PFSK-1 (cell line): Measurements from ENCODE around the gene RUNX3.

Experiments used
- FOXP2 ChIP-seq: optimal IDR thresholded peaks from 2 replicates; pipeline ENCODE3; 2011; ENCODE audit warnings: borderline replicate concordance, control low read depth, inconsistent platforms; ENCODE audit not compliant: insufficient read depth; ENCODE audit errors: extremely low read length, extremely low read depth
- POLR2AphosphoS5 ChIP-seq: IDR thresholded peaks from 2 replicates; pipeline ENCODE4 v1.6.1; 2012; ENCODE audit warnings: low read depth, mild to moderate bottlenecking, control low read depth, low read length, moderate library complexity
- REST ChIP-seq, 2 experiments: IDR thresholded peaks; 2 replicates each; pipeline versions ENCODE4 v1.6.1 to v1.8.0; 2011 to 2012; ENCODE audit warnings: low read depth in 2 of 2, low read length in 2 of 2, control low read depth in 1 of 2, inconsistent platforms in 1 of 2, mild to moderate bottlenecking in 1 of 2, moderate library complexity in 1 of 2; ENCODE audit not compliant: insufficient read depth in 1 of 2
- SIN3A ChIP-seq: IDR thresholded peaks from 2 replicates; pipeline ENCODE4 v1.6.1; 2012; ENCODE audit warnings: mild to moderate bottlenecking, low read length, moderate library complexity, borderline replicate concordance; ENCODE audit not compliant: insufficient read depth
- TAF1 ChIP-seq: IDR thresholded peaks from 2 replicates; pipeline ENCODE4 v1.6.1; 2012; ENCODE audit warnings: low read length, control low read depth, borderline replicate concordance; ENCODE audit not compliant: insufficient read depth

RUNX3 gene

GRCh38 chr1:24872061-24872850, 57.8 kb downstream of the RUNX3 start:
- no peak for TF ChIP-seq SIN3A
- TF ChIP-seq TAF1, result no peak
- TF ChIP-seq POLR2AphosphoS5, result no peak
- no peak for TF ChIP-seq REST (IDR thresholded peaks at IDR 0.05; ENCODE audit: insufficient read depth in 1 of 2, low read depth in 2 of 2, low read length in 2 of 2)

- no peak for TF ChIP-seq SIN3A
- TF ChIP-seq FOXP2, result no peak
- no peak for TF ChIP-seq POLR2AphosphoS5
- TF ChIP-seq REST (IDR thresholded peaks at IDR 0.05; ENCODE audit: insufficient read depth in 1 of 2, low read depth in 2 of 2, low read length in 2 of 2), result no peak
- TF ChIP-seq TAF1, result no peak
Measured at GRCh38 chr1:24871306-24871901, 58.7 kb downstream of the RUNX3 start.

- TF ChIP-seq SIN3A (no peak), POLR2AphosphoS5 (no peak), REST (IDR thresholded peaks at IDR 0.05; ENCODE audit: insufficient read depth in 1 of 2, low read depth in 2 of 2, low read length in 2 of 2) (no peak), FOXP2 (no peak), TAF1 (no peak)
Measured at GRCh38 chr1:24870551-24871195, 59.4 kb downstream of the RUNX3 start.

GRCh38 chr1:24868016-24868875, 61.8 kb downstream of the RUNX3 start:
- TF ChIP-seq REST (IDR thresholded peaks at IDR 0.05; ENCODE audit: insufficient read depth in 1 of 2, low read depth in 2 of 2, low read length in 2 of 2) (no peak), POLR2AphosphoS5 (no peak), SIN3A (no peak), FOXP2 (no peak), TAF1 (no peak)
